Upper lobe of left lung (tissue), 6 donors: ENCODE data around the gene OMA1. TPM values are rescaled to one million over a fixed set of nuclear protein-coding genes. Genes with fewer than 3 reads are reported as not detected.
"Not testable (repeated sequence)": the region's sequence is repeated elsewhere in the genome, so short reads cannot be mapped to it uniquely, and the experiment has no call there.

ENCODE experiments used
- ATAC-seq, 2 donors: fragments of 200-7000 bp; cut with Tn5 transposase; one replicate each; pipeline ENCODE4 v1.9.1; 2022; ENCODE audit warnings: mild to moderate bottlenecking in 2 of 2, moderate library complexity in 2 of 2; ENCODE audit not compliant: low FRiP score in 2 of 2
- DNase-seq, 2 donors: peaks; one replicate each; pipeline ENCODE4 v3.0.0-alpha.2; 2019 to 2020
- H3K27ac ChIP-seq, 4 donors: fragments of 200-600 bp; sonication (generic); one replicate each; pipeline ENCODE4 v1.5.1; 2016 to 2019
- H3K27me3 ChIP-seq, 4 donors: fragments of 200-600 bp; sonication (generic); one replicate each; pipeline ENCODE4 v1.5.1; 2017 to 2019
- H3K36me3 ChIP-seq, 4 donors: fragments of 200-600 bp; sonication (generic); one replicate each; pipeline ENCODE4 v1.5.1; 2016 to 2019
- H3K4me1 ChIP-seq, 4 donors: fragments of 200-600 bp; sonication (generic); one replicate each; pipeline ENCODE4 v1.5.1; 2018 to 2019
- H3K4me3 ChIP-seq, 4 donors: fragments of 200-600 bp; sonication (generic); one replicate each; pipeline ENCODE4 v1.5.1; 2017 to 2019; ENCODE audit warnings: mild to moderate bottlenecking in 2 of 4, moderate library complexity in 1 of 4
- H3K9me3 ChIP-seq, 4 donors: fragments of 200-600 bp; sonication (generic); one replicate each; pipeline ENCODE4 v1.5.1; 2018 to 2019
- CTCF ChIP-seq, 6 experiments: fragments of 450-650 bp in 4 of 6; fragments of 200-600 bp in 2 of 6; sonication (generic) in 2 of 6; IDR thresholded peaks; one replicate each; pipeline ENCODE4 v1.5.1; 2016 to 2019; ENCODE audit warnings: antibody characterized with exemption in 6 of 6
- EP300 ChIP-seq, 4 donors: sonication (generic); formaldehyde crosslinking; IDR thresholded peaks; one replicate each; pipeline ENCODE4 v1.5.1; 2017; ENCODE audit warnings: antibody characterized with exemption in 4 of 4, control low read depth in 2 of 4
- POLR2A ChIP-seq, 4 donors: fragments of 450-650 bp; IDR thresholded peaks; one replicate each; pipeline ENCODE4 v1.5.1; 2016 to 2017; ENCODE audit warnings: antibody characterized with exemption in 4 of 4, mild to moderate bottlenecking in 2 of 4
- POLR2AphosphoS5 ChIP-seq, 2 donors: sonication (generic); formaldehyde crosslinking; IDR thresholded peaks; one replicate each; pipeline ENCODE4 v1.5.1; 2017; ENCODE audit warnings: antibody characterized with exemption in 2 of 2
- WGBS, 2 donors: methylation state at CpG; one replicate each; pipeline ENCODE4 v1.1.5; 2017 to 2018; 5-methylcytosine and 5-hydroxymethylcytosine counted together
- total RNA-seq, 6 donors: library from RNA; depleted of rRNA in 4 of 6; stranded (reverse); fragments of >200 nt in 4 of 6; gene quantifications; one replicate each; pipeline versions ENCODE4 v1.1.0 to v1.2.1, GENCODE V29; 2016 to 2021
- donor health status: DM: no; HTN: no; CAD: no; lungs with moderate emphysema.
- donor health status: DM: no; HTN: yes; CAD: no; lungs with severe emphysema.

The OMA1 gene
- total RNA-seq, 6 donors from 2014 or later: 4.7 to 35.9 (median 20.7) TPM

- no peak overlapping the region for H3K4me3 ChIP-seq
- H3K27me3 ChIP-seq: no peaks in the 10 kb centered on the region
- no peak overlapping the region for H3K27ac ChIP-seq
- DNase-seq: no peak
- H3K9me3 ChIP-seq: no peaks in the 10 kb centered on the region
- no peaks in the 10 kb centered on the region for H3K4me1 ChIP-seq
- no peak for TF ChIP-seq EP300 (IDR thresholded peaks at IDR 0.05)
- no peak for TF ChIP-seq CTCF (IDR thresholded peaks at IDR 0.05)
- no peak for TF ChIP-seq POLR2A (IDR thresholded peaks at IDR 0.05)
- TF ChIP-seq POLR2AphosphoS5 (IDR thresholded peaks at IDR 0.05): no peak
- peaks cover 0 to 19% (median 3%) of the 10 kb centered on the region in 4 donors for H3K36me3 ChIP-seq
- no peak for ATAC-seq
These were observed 44.0 kb downstream of the OMA1 start for GRCh38 chr1:58502519-58502918.

GRCh38 chr1:58500043-58500442, 46.5 kb downstream of the OMA1 start:
- Histone ChIP-seq H3K9me3 (no peaks in the 10 kb centered on the region), H3K4me3 (no peak overlapping the region), H3K36me3 (peaks cover 0 to 18% (median 3%) of the 10 kb centered on the region in 4 donors), H3K4me1 (no peaks in the 10 kb centered on the region), H3K27me3 (no peaks in the 10 kb centered on the region), H3K27ac (no peak overlapping the region)
- DNase-seq: no peak
- ATAC-seq: no peak
- WGBS, 2 donors: 39 to 47% methylated on average over 1 of the region's 1 CpG
- no peak for TF ChIP-seq POLR2AphosphoS5 (IDR thresholded peaks at IDR 0.05)
- no peak for TF ChIP-seq EP300 (IDR thresholded peaks at IDR 0.05)
- TF ChIP-seq CTCF (IDR thresholded peaks at IDR 0.05): no peak
- no peak for TF ChIP-seq POLR2A (IDR thresholded peaks at IDR 0.05)

GRCh38 chr1:58497499-58497898, 49.0 kb downstream of the OMA1 start:
- no peaks in the 10 kb centered on the region for H3K4me1 ChIP-seq
- no peaks in the 10 kb centered on the region for H3K9me3 ChIP-seq
- H3K36me3 ChIP-seq: peaks cover 0 to 7% (median 0%) of the 10 kb centered on the region in 4 donors
- DNase-seq (no peak), ATAC-seq (no peak)
- TF ChIP-seq EP300 (IDR thresholded peaks at IDR 0.05) (no peak), CTCF (IDR thresholded peaks at IDR 0.05) (no peak), POLR2AphosphoS5 (IDR thresholded peaks at IDR 0.05) (no peak), POLR2A (IDR thresholded peaks at IDR 0.05) (no peak)
- H3K27me3 ChIP-seq: no peaks in the 10 kb centered on the region
- no peak overlapping the region for H3K4me3 ChIP-seq
- no peak overlapping the region for H3K27ac ChIP-seq
- 77 to 79% methylated on average over 4 of the region's 4 CpGs for WGBS, 2 donors

- H3K4me1 ChIP-seq: no peaks in the 10 kb centered on the region
- WGBS, 2 donors: 93 to 95% methylated on average over 3 of the region's 3 CpGs
- H3K9me3 ChIP-seq: no peaks in the 10 kb centered on the region
- DNase-seq (no peak), ATAC-seq (no peak)
- TF ChIP-seq POLR2AphosphoS5 (IDR thresholded peaks at IDR 0.05) (no peak), POLR2A (IDR thresholded peaks at IDR 0.05) (no peak), CTCF (IDR thresholded peaks at IDR 0.05) (no peak), EP300 (IDR thresholded peaks at IDR 0.05) (no peak)
- H3K27ac ChIP-seq: no peak overlapping the region
- no peaks in the 10 kb centered on the region for H3K27me3 ChIP-seq
- H3K36me3 ChIP-seq: peaks cover 0 to 7% (median 0%) of the 10 kb centered on the region in 4 donors
- no peak overlapping the region for H3K4me3 ChIP-seq
These were observed 50.5 kb downstream of the OMA1 start for GRCh38 chr1:58496042-58496441.

- not testable (repeated sequence) for H3K27me3 ChIP-seq, H3K4me1 ChIP-seq, ATAC-seq, H3K9me3 ChIP-seq, H3K27ac ChIP-seq, H3K4me3 ChIP-seq
- peaks cover 0 to 11% (median 3%) of the 10 kb centered on the region in 4 donors for H3K36me3 ChIP-seq
- peak in 1 of 2 donors; percentile 28 for DNase-seq
- WGBS, 2 donors: 96 to 98% methylated on average over 18 of the region's 18 CpGs
These were observed 57.6 kb downstream of the OMA1 start for GRCh38 chr1:58488914-58489313.
